GM18951 (cell line): Measurements from ENCODE around the gene ACSM3.

ENCODE experiments used
- POLR2A ChIP-seq: IDR thresholded peaks from 4 replicates; pipeline ENCODE4 v1.6.1; 2011; ENCODE audit warnings: mild to moderate bottlenecking; ENCODE audit not compliant: insufficient read length, insufficient read depth; ENCODE audit errors: extremely low read depth
- in situ Hi-C: fragments of 300-500 bp; cut with MboI; formaldehyde crosslinking; loops from one replicate; pipeline ENCODE4 v1.12.0; 2022; ENCODE audit warnings: low sequenced_read_pairs, mixed read lengths, inconsistent platforms; ENCODE audit not compliant: unreplicated experiment

ACSM3 gene

GRCh38 chr16:20833086-20833485 is 69.3 kb downstream of the ACSM3 start:
- in situ Hi-C loops: no loop called here

DNA sequence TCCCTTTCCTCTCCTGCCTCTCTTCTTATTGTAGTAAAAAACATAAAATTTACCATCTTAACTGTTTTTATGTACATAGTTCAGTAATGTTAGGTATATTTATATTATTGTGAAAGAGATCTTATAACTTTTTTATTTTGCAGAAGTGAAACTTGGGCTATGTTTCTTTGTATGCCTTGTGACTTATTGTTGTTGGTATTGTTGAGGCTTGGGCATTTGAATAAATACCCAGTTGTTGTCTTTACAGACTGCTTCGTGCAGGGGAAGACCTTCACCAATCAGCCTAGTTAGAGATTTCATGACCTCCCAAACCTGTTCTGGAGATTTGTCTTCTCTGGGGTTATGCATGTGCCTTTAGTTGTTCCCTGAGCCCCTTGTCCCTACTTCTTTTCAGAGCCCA is 74.4 kb downstream of the ACSM3 start:
- TF ChIP-seq POLR2A: no peak
- in situ Hi-C loops: no loop called here

More at GRCh38 chr16:20833086-20833485, 69.3 kb downstream of the ACSM3 start:
- no peak for TF ChIP-seq POLR2A

- TF ChIP-seq POLR2A: no peak
- in situ Hi-C loops: no loop called here
Measured at GRCh38 chr16:20839504-20839903, 75.7 kb downstream of the ACSM3 start.

GRCh38 chr16:20844054-20844453 is 80.2 kb downstream of the ACSM3 start:
- TF ChIP-seq POLR2A: no peak
- in situ Hi-C loops: no loop called here

DNA sequence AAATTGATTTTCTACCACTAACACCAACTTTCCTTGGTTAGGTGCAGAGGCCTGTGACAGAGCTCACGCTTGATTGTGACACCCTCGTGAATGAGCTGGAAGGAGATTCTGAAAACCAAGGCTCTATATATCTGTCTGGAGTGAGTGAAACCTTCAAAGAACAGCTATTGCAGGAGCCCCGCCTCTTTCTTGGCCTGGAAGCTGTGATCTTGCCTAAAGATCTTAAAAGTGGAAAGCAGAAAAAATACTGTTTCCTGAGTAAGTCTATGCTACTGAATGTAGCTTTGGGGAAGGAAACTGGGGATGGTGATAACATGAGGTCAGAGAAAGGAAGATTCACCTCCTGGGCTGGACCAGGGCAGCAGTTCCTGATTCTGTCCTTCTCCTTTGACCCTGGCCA is 80.8 kb downstream of the ACSM3 start:
- in situ Hi-C loops: no loop called here
- no peak for TF ChIP-seq POLR2A

DNA sequence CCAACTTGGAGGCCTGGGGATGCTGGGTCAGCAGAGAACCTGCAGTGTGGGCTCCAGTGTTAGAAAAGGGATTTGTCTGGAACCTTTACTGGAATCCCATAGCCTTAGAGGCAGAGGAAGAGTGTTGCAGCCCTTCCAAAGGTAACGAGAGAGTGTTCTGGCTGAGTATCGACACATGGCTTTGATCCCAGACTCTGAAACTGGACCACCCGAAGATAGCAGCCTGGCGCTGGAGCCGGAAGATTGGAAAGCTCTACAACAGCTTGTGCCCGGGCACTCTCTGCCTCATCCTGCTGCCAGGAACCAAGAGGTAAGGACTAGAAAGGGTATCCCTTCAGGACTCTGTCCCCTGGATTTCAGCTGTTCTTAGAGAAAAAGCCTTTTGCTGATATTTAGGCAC is 82.2 kb downstream of the ACSM3 start:
- in situ Hi-C loops: no loop called here

GRCh38 chr16:20846551-20846950 is 82.7 kb downstream of the ACSM3 start:
- in situ Hi-C loops: no loop called here
- TF ChIP-seq POLR2A: no peak

More for the DNA sequence above, 82.2 kb downstream of the ACSM3 start:
- no peak for TF ChIP-seq POLR2A
